Stimulated activated naive CD4-positive, alpha-beta T cell (primary cell): ENCODE data around the gene SLC18A3.

ENCODE experiments used
- DNase-seq, 6 experiments: peaks; one replicate each; lab custom pipeline; 2025; lab: John Stamatoyannopoulos, UW

SLC18A3 gene

GRCh38 chr10:49596493-49596809, 13.7 kb upstream of the SLC18A3 start:
- no peak for DNase-seq

- DNase-seq, result no peak
These were observed 13.3 kb upstream of the SLC18A3 start for GRCh38 chr10:49596836-49597235.

GRCh38 chr10:49597426-49598163, 12.5 kb upstream of the SLC18A3 start:
- no peak for DNase-seq

GRCh38 chr10:49598164-49598856, 11.8 kb upstream of the SLC18A3 start:
- DNase-seq, result no peak

- no peak for DNase-seq
These were observed 11.1 kb upstream of the SLC18A3 start for GRCh38 chr10:49598986-49599385.

- DNase-seq, result no peak
These were observed 10.6 kb upstream of the SLC18A3 start for GRCh38 chr10:49599546-49599945.

GRCh38 chr10:49600046-49600445, 10.1 kb upstream of the SLC18A3 start:
- no peak for DNase-seq

- DNase-seq, result no peak
These were observed 9.2 kb upstream of the SLC18A3 start for GRCh38 chr10:49600781-49601400.

GRCh38 chr10:49601857-49602256, 8.3 kb upstream of the SLC18A3 start:
- no peak for DNase-seq

GRCh38 chr10:49602380-49603023, 7.6 kb upstream of the SLC18A3 start:
- no peak for DNase-seq

GRCh38 chr10:49605216-49605938, 4.7 kb upstream of the SLC18A3 start:
- no peak for DNase-seq

- no peak for DNase-seq
These were observed 4.1 kb upstream of the SLC18A3 start for GRCh38 chr10:49605939-49606509.

- DNase-seq, result peak in 5 of 6 experiments; percentile 4 to 66 (median 23)
These were observed 3.1 kb upstream of the SLC18A3 start for GRCh38 chr10:49606981-49607535.

- DNase-seq, result no peak
These were observed 1.7 kb upstream of the SLC18A3 start for GRCh38 chr10:49608166-49609005.

- no peak for DNase-seq
These were observed 1.2 kb upstream of the SLC18A3 start for GRCh38 chr10:49609006-49609282.

GRCh38 chr10:49609283-49610113, 612 bp upstream of the SLC18A3 start:
- no peak for DNase-seq

GRCh38 chr10:49610458-49611165, 502 bp downstream of the SLC18A3 start:
- DNase-seq, result no peak

- no peak for DNase-seq
These were observed 1.2 kb downstream of the SLC18A3 start for GRCh38 chr10:49611166-49611815.
